Measurements from ENCODE around the gene CEP20.

- TF ChIP-seq CTCF (conservative IDR thresholded peaks at IDR 0.05; ENCODE audit: low read depth, low read length) (no peak), EZH2 (IDR thresholded peaks at IDR 0.05; ENCODE audit: low read length, unreplicated experiment) (no peak)
Observed at GRCh38 chr16:15913046-15913698, 24.8 kb upstream of the CEP20 start.
